A549 (cell line): ENCODE results near the gene DAPL1.

ENCODE experiments used
- BHLHE40 ChIP-seq: IDR thresholded peaks from 2 replicates; pipeline ENCODE4 v1.6.1; 2012; ENCODE audit warnings: low read depth, low read length, inconsistent platforms
- CHD4 ChIP-seq: fragments of 200-600 bp; sonication (generic); IDR thresholded peaks from 2 replicates; pipeline ENCODE4 v1.6.1; 2016; ENCODE audit warnings: antibody characterized with exemption, mild to moderate bottlenecking, borderline replicate concordance
- CTCF ChIP-seq: fragments of >200 bp; sonication (Bioruptor Twin); formaldehyde crosslinking; IDR thresholded peaks from 3 replicates; pipeline ENCODE4 v1.5.1; 2016
- EP300 ChIP-seq, 2 experiments: fragments of >200 bp; sonication (Bioruptor Twin); formaldehyde crosslinking; IDR thresholded peaks; 2 replicates in 1 of 2; 3 replicates in 1 of 2; pipeline ENCODE4 v1.6.1; 2016 to 2017
- KDM1A ChIP-seq: fragments of 200-600 bp; sonication (generic); IDR thresholded peaks from 2 replicates; pipeline ENCODE4 v1.6.1; 2016; ENCODE audit warnings: low read depth, mild to moderate bottlenecking
- MAX ChIP-seq: IDR thresholded peaks from 2 replicates; pipeline ENCODE4 v1.6.1; 2012
- MYC ChIP-seq: IDR thresholded peaks from 2 replicates; pipeline ENCODE4 v1.6.1; 2012; ENCODE audit warnings: mild to moderate bottlenecking, inconsistent platforms, low read length, improper control_type of control experiment, borderline replicate concordance
- PBX3 ChIP-seq: IDR thresholded peaks from 2 replicates; pipeline ENCODE4 v1.6.1; 2012
- POLR2A ChIP-seq: IDR thresholded peaks from 2 replicates; pipeline ENCODE4 v1.6.1; 2012; ENCODE audit warnings: mild to moderate bottlenecking, low read length
- RAD21 ChIP-seq, 2 experiments: fragments of >200 bp in 1 of 2; sonication (Bioruptor Twin) in 1 of 2; formaldehyde crosslinking in 1 of 2; IDR thresholded peaks in 1 of 2; conservative IDR thresholded peaks in 1 of 2; 2 replicates in 1 of 2; 3 replicates in 1 of 2; pipeline ENCODE4 v1.6.1; 2012 to 2018; ENCODE audit warnings: inconsistent platforms in 1 of 2
- RCOR1 ChIP-seq: fragments of 150-350 bp; IDR thresholded peaks from 2 replicates; pipeline ENCODE4 v1.6.1; 2014; ENCODE audit warnings: antibody characterized with exemption, low read length, low read depth
- REST ChIP-seq: fragments of 200-600 bp; sonication (generic); IDR thresholded peaks from 2 replicates; pipeline ENCODE4 v1.6.1; 2016; ENCODE audit warnings: antibody characterized with exemption, mild to moderate bottlenecking, moderate library complexity
- SMC3 ChIP-seq: fragments of >200 bp; sonication (Bioruptor Twin); formaldehyde crosslinking; IDR thresholded peaks from 3 replicates; pipeline ENCODE4 v1.6.1; 2018; ENCODE audit warnings: inconsistent platforms
- SREBF2 ChIP-seq: fragments of 450-650 bp; IDR thresholded peaks from 2 replicates; pipeline ENCODE4 v1.6.1; 2014; ENCODE audit warnings: mild to moderate bottlenecking, moderate library complexity

- no peak for TF ChIP-seq SREBF2
- no peak for TF ChIP-seq CTCF
- no peak for TF ChIP-seq CHD4
- no peak for TF ChIP-seq MAX
- TF ChIP-seq POLR2A = no peak
- no peak for TF ChIP-seq BHLHE40
- no peak for TF ChIP-seq REST
- no peak for TF ChIP-seq PBX3
- TF ChIP-seq RCOR1 = no peak
- TF ChIP-seq EP300 (IDR thresholded peaks at IDR 0.05) = no peak
- no peak for TF ChIP-seq SMC3
- TF ChIP-seq RAD21 (conservative IDR thresholded peaks at IDR 0.05 in 1 of 2, IDR thresholded peaks at IDR 0.05 in 1 of 2) = no peak
- no peak for TF ChIP-seq MYC
- TF ChIP-seq KDM1A = no peak
These were observed 4.1 kb downstream of the DAPL1 start for GRCh38 chr2:158799181-158799580.
